PC-9 (cell line): ENCODE results near the gene RAB15. TPM values are rescaled to one million over a fixed set of nuclear protein-coding genes. Genes with fewer than 3 reads are reported as not detected.

ENCODE experiments used
- BruUV-seq: library from RNA; stranded (reverse); fragments of 400-500 nt; replicated peaks from 2 replicates; lab custom pipeline; 2021; lab: Mats Ljungman, UMichigan
- CTCF ChIA-PET: fragments of 300-600 bp; sonication (Branson Sonifier 250); formaldehyde crosslinking; loops from one replicate; lab custom pipeline; 2022; ENCODE audit warnings: antibody characterized with exemption; lab: Charles Lee
- POLR2A ChIA-PET: fragments of 300-600 bp; sonication (Branson Sonifier 250); formaldehyde crosslinking; loops from one replicate; lab custom pipeline; 2022; ENCODE audit warnings: antibody characterized with exemption; ENCODE audit not compliant: unreplicated experiment; lab: Charles Lee
- DNase-seq, 2 experiments: peaks; one replicate each; pipeline versions ENCODE4 v3.0.0 to v3.0.0-alpha.2; 2015 to 2022; ENCODE audit warnings: mixed read lengths in 1 of 2
- H2AFZ ChIP-seq: fragments of 200-600 bp; sonication (generic); 2 replicates; pipeline ENCODE4 v1.8.1; 2017; ENCODE audit warnings: antibody characterized with exemption
- H3F3A ChIP-seq: fragments of 200-600 bp; sonication (generic); 2 replicates; pipeline ENCODE4 v1.8.1; 2017; ENCODE audit warnings: antibody characterized with exemption, mild to moderate bottlenecking, low read depth; ENCODE audit not compliant: insufficient read depth
- H3K27ac ChIP-seq: fragments of 200-600 bp; sonication (generic); 2 replicates; pipeline ENCODE4 v1.6.1; 2016; ENCODE audit warnings: mixed run types
- H3K27me3 ChIP-seq: fragments of 200-600 bp; sonication (generic); 2 replicates; pipeline ENCODE4 v1.6.1; 2016; ENCODE audit warnings: low read depth, mixed run types; ENCODE audit not compliant: insufficient read depth
- H3K36me3 ChIP-seq: fragments of 200-600 bp; sonication (generic); 2 replicates; pipeline ENCODE4 v1.6.1; 2016; ENCODE audit warnings: low read depth, mixed run types
- H3K4me1 ChIP-seq: fragments of 200-600 bp; sonication (generic); replicated peaks from 2 replicates; pipeline ENCODE4 v1.6.1; 2016; ENCODE audit warnings: mixed run types; ENCODE audit not compliant: insufficient read depth
- H3K4me2 ChIP-seq: fragments of 200-600 bp; sonication (generic); 2 replicates; pipeline ENCODE4 v1.6.1; 2017; ENCODE audit warnings: mixed run types
- H3K4me3 ChIP-seq: fragments of 200-600 bp; sonication (generic); 2 replicates; pipeline ENCODE4 v1.6.1; 2016; ENCODE audit warnings: mixed run types
- H3K79me2 ChIP-seq: fragments of 200-600 bp; sonication (generic); 2 replicates; pipeline ENCODE4 v1.6.1; 2017; ENCODE audit warnings: low read depth, mixed run types
- H3K9me2 ChIP-seq: fragments of 200-600 bp; sonication (generic); 2 replicates; pipeline ENCODE4 v1.8.1; 2017; ENCODE audit warnings: mild to moderate bottlenecking; ENCODE audit not compliant: insufficient read depth
- H3K9me3 ChIP-seq: fragments of 200-600 bp; sonication (generic); 2 replicates; pipeline ENCODE4 v1.8.1; 2016; ENCODE audit warnings: low read depth; ENCODE audit not compliant: insufficient read depth
- H4K20me1 ChIP-seq: fragments of 200-600 bp; sonication (generic); 2 replicates; pipeline ENCODE4 v1.8.1; 2017; ENCODE audit not compliant: insufficient read depth
- EZH2 ChIP-seq: fragments of 200-600 bp; sonication (generic); IDR thresholded peaks from 2 replicates; pipeline ENCODE4 v1.8.0; 2017; ENCODE audit warnings: antibody characterized with exemption, low read depth
- intact Hi-C: fragments of 100-400 bp; cut with micrococcal nuclease; formaldehyde crosslinking; loops from one replicate; pipeline ENCODE4 v1.10.0; 2022; ENCODE audit not compliant: unreplicated experiment
- total RNA-seq: library from RNA; stranded (reverse); gene quantifications from 2 replicates; pipeline ENCODE4 v1.2.3, GENCODE V29; 2021
- TF ChIP-seq, protein P1 (sequence below): fragments of 200-600 bp; sonication (generic); conservative IDR thresholded peaks from 2 replicates; pipeline ENCODE4 v1.6.1; 2017; ENCODE audit warnings: mixed run types, antibody characterized with exemption, mild to moderate bottlenecking, moderate library complexity

Gene RAB15
- total RNA-seq, 1 experiment from 2014 or later, result 74.9 TPM

- DNase-seq, result peak in 1 of 2 experiments; percentile 42
- Histone ChIP-seq H3K27ac (peak overlapping the region; percentile 4; the same call in 1 of the 2 replicates), H3K79me2 (peaks cover 40% of the 10 kb centered on the region), H3K4me3 (no peak overlapping the region), H3K9me3 (no peaks in the 10 kb centered on the region), H3K36me3 (peaks cover 17% of the 10 kb centered on the region), H3K4me2 (no peak overlapping the region), H3F3A (peaks cover 38% of the 10 kb centered on the region), H3K27me3 (no peaks in the 10 kb centered on the region), H2AFZ (no peak overlapping the region), H3K9me2 (no peaks in the 10 kb centered on the region), H4K20me1 (no peaks in the 10 kb centered on the region), H3K4me1 (peaks cover 26% of the 10 kb centered on the region)
- POLR2A ChIA-PET, result no interaction called here
- BruUV-seq, result no TSS peak
- TF ChIP-seq, protein P1, sequence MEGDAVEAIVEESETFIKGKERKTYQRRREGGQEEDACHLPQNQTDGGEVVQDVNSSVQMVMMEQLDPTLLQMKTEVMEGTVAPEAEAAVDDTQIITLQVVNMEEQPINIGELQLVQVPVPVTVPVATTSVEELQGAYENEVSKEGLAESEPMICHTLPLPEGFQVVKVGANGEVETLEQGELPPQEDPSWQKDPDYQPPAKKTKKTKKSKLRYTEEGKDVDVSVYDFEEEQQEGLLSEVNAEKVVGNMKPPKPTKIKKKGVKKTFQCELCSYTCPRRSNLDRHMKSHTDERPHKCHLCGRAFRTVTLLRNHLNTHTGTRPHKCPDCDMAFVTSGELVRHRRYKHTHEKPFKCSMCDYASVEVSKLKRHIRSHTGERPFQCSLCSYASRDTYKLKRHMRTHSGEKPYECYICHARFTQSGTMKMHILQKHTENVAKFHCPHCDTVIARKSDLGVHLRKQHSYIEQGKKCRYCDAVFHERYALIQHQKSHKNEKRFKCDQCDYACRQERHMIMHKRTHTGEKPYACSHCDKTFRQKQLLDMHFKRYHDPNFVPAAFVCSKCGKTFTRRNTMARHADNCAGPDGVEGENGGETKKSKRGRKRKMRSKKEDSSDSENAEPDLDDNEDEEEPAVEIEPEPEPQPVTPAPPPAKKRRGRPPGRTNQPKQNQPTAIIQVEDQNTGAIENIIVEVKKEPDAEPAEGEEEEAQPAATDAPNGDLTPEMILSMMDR, result peak; percentile 63
- TF ChIP-seq EZH2, result no peak
- CTCF ChIA-PET, result no interaction called here
- intact Hi-C loops, result loop anchor here (1.0 kb wide), 1 partner anchor 45 kb away; no protein-coding TSS in a partner anchor
Measured at GRCh38 chr14:64937821-64938193, 34.3 kb downstream of the RAB15 start.

DNA sequence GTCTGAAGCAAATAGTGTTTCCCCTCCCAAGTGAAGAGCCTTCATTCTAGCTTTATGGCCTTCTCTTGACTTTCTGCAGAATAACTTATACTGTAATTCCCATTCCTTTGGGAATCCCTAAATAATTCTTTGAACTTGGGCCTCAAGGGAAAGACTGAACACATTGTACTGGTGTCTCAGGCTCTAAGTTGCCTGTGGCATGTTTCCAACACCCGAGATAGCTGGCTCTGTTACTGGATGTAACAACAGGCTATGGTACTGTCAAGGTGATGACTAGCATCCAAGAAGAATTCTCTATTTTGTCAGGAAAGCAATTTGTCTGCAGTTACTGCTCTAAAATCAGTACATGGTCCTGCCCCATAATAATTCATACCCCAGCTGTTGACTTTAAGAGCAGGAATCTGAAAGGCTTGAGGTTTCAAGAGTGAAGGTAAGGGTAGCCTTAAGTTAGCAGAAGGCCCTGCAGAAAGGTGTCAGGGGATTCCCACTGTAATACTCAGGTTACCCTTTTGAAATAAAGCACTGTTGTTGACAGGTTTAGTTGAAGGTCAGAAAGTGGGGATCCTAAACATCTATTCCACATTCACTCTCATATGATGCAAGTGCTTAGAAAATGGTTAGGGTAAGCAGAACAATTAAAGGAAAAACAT lies 34.8 kb downstream of the RAB15 start:
- no peaks in the 10 kb centered on the region for H3K9me2 ChIP-seq
- H3K36me3 ChIP-seq, result peaks cover 18% of the 10 kb centered on the region
- H3K4me1 ChIP-seq, result peaks cover 26% of the 10 kb centered on the region
- H3K79me2 ChIP-seq, result peaks cover 37% of the 10 kb centered on the region
- H4K20me1 ChIP-seq, result no peaks in the 10 kb centered on the region
- H3K27ac ChIP-seq, result peak overlapping the region; percentile 5; the same call in 1 of the 2 replicates
- BruUV-seq, result no TSS peak
- H2AFZ ChIP-seq, result no peak overlapping the region
- POLR2A ChIA-PET, result interaction anchor here (1.0 kb wide), 1 partner anchor 12 kb away, joined by 19 read pairs; no protein-coding TSS in a partner anchor
- TF ChIP-seq, protein P1, result no peak
- TF ChIP-seq EZH2, result no peak
- intact Hi-C loops, result loop anchor here (1.0 kb wide), 1 partner anchor 46 kb away; no protein-coding TSS in a partner anchor
- H3K9me3 ChIP-seq, result no peaks in the 10 kb centered on the region
- H3K4me3 ChIP-seq, result no peak overlapping the region
- H3F3A ChIP-seq, result peaks cover 38% of the 10 kb centered on the region
- DNase-seq, result no peak
- H3K4me2 ChIP-seq, result no peak overlapping the region
- no peaks in the 10 kb centered on the region for H3K27me3 ChIP-seq
- CTCF ChIA-PET, result interaction anchor here (1.6 kb wide), 1 partner anchor 49 kb away, joined by 3 read pairs; no protein-coding TSS in a partner anchor

GRCh38 chr14:64935508-64935907 lies 36.6 kb downstream of the RAB15 start:
- no peak for DNase-seq
- H3F3A ChIP-seq, result peaks cover 43% of the 10 kb centered on the region
- H3K9me3 ChIP-seq, result no peaks in the 10 kb centered on the region
- intact Hi-C loops, result no loop called here
- no peaks in the 10 kb centered on the region for H4K20me1 ChIP-seq
- no peaks in the 10 kb centered on the region for H3K9me2 ChIP-seq
- H3K4me3 ChIP-seq, result no peak overlapping the region
- H3K36me3 ChIP-seq, result peaks cover 32% of the 10 kb centered on the region
- no peak overlapping the region for H3K4me2 ChIP-seq
- no TSS peak for BruUV-seq
- TF ChIP-seq, protein P1, result no peak
- no peak for TF ChIP-seq EZH2
- CTCF ChIA-PET, result interaction anchor here (1.2 to 1.6 kb wide), 2 partner anchors 51 to 112 kb away, joined by 3 read pairs; no protein-coding TSS in a partner anchor
- POLR2A ChIA-PET, result interaction anchor here (0.7 kb wide), 1 partner anchor 1194 kb away, joined by 4 read pairs; no protein-coding TSS in a partner anchor
- H3K4me1 ChIP-seq, result peaks cover 8% of the 10 kb centered on the region
- no peaks in the 10 kb centered on the region for H3K27me3 ChIP-seq
- no peak overlapping the region for H2AFZ ChIP-seq
- H3K27ac ChIP-seq, result no peak overlapping the region
- H3K79me2 ChIP-seq, result peaks cover 19% of the 10 kb centered on the region
